AG04449 (cell line): ENCODE data around the gene TSPAN32.

ENCODE experiments used
- CTCF ChIA-PET: fragments of 350-600 bp; formaldehyde crosslinking; extraction: SDS; loops from one replicate; lab custom pipeline; 2021; ENCODE audit warnings: antibody characterized with exemption; lab: Yijun Ruan, JAX
- POLR2A ChIA-PET: fragments of 400-600, 350-600 bp; formaldehyde crosslinking; extraction: SDS; loops from one replicate; lab custom pipeline; 2020; ENCODE audit warnings: antibody characterized with exemption, inconsistent platforms; lab: Yijun Ruan, JAX
- DNase-seq: peaks from one replicate; pipeline ENCODE4 v3.0.0-alpha.2; 2010; ENCODE audit warnings: low read depth, low spot score
- H3K4me3 ChIP-seq: 2 replicates; pipeline ENCODE4 v1.5.1; 2011; ENCODE audit warnings: low read depth, mild to moderate bottlenecking, control low read depth, low read length
- TF ChIP-seq, protein P1 (sequence below): IDR thresholded peaks from one replicate; pipeline ENCODE4 v1.5.1; 2011; ENCODE audit warnings: mild to moderate bottlenecking, moderate library complexity, low read length, control low read depth, inconsistent platforms; ENCODE audit not compliant: insufficient read depth; ENCODE audit errors: missing control alignments

TSPAN32 gene

DNA sequence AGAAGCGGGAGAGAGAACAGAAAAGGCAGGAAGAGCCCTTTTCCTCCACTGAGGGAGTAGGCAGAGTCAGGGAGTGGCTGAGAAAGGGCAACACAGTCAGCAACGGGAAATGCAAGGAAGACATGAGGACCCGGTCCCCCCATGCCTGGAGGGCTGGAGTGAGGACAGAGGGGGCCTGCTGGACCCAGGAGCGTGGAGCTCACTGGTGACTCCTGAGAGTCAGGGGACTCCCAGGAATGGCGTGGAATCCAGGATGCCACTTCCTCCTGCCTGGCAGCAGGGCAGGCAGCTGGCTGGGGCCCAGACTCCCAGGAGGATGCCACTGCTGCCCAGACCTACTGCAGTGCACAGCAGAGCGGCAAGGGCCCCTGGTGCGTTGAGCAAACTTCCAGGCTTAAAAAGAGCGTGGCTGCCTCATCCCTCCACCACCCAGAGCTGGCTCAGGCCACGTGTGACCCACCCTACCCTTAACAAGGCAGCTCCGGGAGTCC, 11.4 kb upstream of the TSPAN32 start:
- TF ChIP-seq, protein P1, sequence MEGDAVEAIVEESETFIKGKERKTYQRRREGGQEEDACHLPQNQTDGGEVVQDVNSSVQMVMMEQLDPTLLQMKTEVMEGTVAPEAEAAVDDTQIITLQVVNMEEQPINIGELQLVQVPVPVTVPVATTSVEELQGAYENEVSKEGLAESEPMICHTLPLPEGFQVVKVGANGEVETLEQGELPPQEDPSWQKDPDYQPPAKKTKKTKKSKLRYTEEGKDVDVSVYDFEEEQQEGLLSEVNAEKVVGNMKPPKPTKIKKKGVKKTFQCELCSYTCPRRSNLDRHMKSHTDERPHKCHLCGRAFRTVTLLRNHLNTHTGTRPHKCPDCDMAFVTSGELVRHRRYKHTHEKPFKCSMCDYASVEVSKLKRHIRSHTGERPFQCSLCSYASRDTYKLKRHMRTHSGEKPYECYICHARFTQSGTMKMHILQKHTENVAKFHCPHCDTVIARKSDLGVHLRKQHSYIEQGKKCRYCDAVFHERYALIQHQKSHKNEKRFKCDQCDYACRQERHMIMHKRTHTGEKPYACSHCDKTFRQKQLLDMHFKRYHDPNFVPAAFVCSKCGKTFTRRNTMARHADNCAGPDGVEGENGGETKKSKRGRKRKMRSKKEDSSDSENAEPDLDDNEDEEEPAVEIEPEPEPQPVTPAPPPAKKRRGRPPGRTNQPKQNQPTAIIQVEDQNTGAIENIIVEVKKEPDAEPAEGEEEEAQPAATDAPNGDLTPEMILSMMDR, result no peak
- ChIA-PET CTCF (interaction anchor here (1.2 to 1.7 kb wide), 2 partner anchors 14 to 130 kb away, joined by 3 read pairs; no protein-coding TSS in a partner anchor), POLR2A (interaction anchor here (0.6 kb wide), 1 partner anchor 770 kb away, joined by 3 read pairs; no protein-coding TSS in a partner anchor)
- no peak overlapping the region for H3K4me3 ChIP-seq
- DNase-seq, result no peak

DNA sequence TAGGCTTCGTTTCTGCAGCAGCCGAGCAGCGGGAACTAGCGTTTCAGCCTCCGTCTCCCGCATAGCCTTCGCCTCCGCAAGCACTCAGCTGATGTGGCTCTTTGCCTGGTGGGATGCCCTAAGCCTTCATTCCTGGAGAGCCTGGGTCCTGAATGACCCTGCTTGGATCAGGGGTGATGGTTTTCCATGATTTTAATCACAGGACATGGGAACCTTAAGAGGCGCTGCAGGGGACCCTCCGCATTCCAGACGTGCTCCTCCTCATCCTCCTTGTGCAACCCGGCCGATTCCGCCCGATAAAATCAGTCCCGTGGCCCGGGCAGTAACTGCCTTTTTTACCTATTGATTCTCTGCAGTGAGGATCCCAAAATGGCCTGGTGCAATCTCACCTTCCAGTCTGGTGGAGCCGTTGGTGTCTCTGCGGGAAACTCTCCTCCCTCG, 8.3 kb upstream of the TSPAN32 start:
- TF ChIP-seq, protein P1, result no peak
- DNase-seq, result no peak
- no peak overlapping the region for H3K4me3 ChIP-seq
- ChIA-PET CTCF (interaction anchor here (1.0 kb wide), 1 partner anchor 126 kb away, joined by 3 read pairs; no protein-coding TSS in a partner anchor), POLR2A (no interaction called here)

DNA sequence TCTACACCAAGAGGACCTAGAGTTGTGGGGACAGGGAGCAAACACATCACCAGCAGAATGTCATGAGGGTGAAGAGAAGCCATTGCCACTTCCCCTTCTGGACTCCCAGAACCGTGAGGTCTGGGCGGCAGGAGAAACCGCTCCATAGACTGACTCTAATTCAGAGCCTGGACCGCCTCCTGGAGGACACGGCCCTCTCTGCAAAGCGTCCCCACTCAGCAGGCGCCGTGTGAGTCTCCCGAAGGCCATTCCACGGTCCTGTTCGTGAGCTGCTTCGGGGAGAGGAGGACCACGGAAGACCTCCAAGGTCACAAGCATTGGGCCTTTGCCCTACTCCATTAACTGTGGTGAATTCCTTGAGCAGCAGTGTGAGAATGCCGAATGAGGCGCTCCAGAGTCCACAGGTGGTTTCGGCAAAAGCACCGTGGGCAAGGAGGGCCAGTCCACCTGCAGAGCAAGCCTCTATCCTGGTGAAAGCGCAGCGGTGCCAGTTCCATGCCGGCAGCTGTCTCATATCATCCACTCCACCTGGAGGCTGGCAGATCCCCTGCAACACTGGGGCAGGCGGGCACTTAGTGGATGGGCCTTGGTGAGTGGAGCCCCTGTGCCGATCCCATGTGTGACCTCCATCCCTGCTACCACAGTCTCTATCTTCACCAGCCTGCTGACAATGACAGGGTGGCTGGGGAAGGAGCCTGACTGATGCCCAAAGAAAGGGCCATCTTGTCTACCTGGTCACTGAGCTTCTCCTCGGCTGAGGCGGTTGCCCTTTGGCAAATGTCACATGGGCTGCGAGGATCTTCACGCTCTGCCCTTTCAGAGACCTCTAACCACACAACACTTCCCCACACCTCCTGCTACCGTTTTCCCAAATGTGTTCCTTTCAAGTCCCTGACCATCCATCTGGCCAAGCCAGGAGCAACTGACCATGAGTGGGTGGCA, 7.6 kb upstream of the TSPAN32 start:
- H3K4me3 ChIP-seq, result no peak overlapping the region
- no peak for DNase-seq
- ChIA-PET CTCF (interaction anchor here (0.8 to 5.9 kb wide), 2 partner anchors 106 to 126 kb away, joined by 3 to 28 read pairs; partner anchors contain the start of gene TSSC4), POLR2A (no interaction called here)
- TF ChIP-seq, protein P1, result no peak

DNA sequence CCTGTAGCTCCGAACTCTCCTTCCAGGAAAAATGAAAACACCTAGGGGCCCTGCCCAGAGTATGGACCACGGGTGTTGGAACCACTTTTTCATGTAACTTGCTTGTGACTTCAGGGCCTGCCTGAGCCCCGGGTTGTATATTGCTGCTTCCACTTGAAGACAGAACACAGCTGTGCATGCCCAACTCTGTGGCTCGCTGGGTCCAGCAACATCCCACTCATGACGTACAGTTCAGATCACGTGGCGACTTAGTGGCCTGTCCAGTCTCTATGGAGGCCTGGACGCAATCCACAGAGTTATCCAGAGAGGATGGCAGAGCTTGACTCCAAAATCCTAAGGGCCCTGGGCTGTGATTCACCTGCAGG, 6.9 kb upstream of the TSPAN32 start:
- ChIA-PET CTCF (interaction anchor here (0.8 to 5.9 kb wide), 2 partner anchors 106 to 125 kb away, joined by 3 to 28 read pairs; partner anchors contain the start of gene TSSC4), POLR2A (no interaction called here)
- no peak for DNase-seq
- TF ChIP-seq, protein P1, result no peak
- no peak overlapping the region for H3K4me3 ChIP-seq

DNA sequence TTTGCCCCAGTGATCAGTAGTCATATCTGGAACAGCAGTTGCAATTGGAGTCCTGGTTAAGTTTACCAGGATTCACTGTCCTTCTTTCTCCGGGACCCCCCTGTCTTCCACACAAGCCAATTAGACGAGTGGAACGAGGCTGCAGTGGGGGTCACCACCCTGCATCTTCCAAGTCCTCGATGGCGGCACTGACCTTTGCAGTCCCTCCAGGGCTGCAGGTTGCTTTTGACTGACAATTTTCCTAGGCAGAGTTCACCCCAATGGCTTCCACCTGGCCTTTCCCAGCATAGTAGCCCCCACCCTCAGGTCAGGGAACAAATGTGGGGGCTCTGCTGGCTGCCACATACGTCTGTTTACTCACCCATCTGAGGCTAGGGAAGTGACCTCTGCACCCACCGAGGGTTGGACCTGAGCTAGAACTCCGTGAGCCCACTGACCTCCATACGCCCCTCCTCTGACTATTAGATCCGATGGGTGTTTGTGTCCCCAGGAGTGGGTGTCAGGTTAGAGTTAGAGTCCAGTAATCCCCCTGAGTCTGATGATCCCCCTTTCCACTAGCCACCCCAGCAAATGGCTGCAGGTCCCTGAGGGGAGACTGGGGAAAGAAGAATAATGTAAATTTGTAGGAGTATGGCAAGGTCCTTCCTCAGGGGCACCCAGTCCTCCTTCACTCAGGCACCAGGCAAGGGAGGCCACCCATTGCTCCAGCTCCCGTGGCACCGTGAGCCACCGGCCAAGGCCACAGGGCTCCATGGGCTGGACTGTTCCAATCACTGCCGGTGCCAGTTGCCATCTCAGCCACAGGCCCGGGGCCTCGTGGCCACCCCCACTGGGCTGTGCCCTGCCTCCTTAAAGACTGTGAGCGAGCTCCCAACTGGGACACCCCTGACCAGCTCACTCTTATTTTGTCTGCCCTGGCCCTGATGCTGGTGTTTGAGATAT, 5.6 kb upstream of the TSPAN32 start:
- POLR2A ChIA-PET, result no interaction called here
- DNase-seq, result no peak
- TF ChIP-seq, protein P1, result no peak
- H3K4me3 ChIP-seq, result no peak overlapping the region
- CTCF ChIA-PET, result interaction anchor here (2.8 to 5.9 kb wide), 2 partner anchors 98 to 124 kb away, joined by 6 to 28 read pairs; no protein-coding TSS in a partner anchor
